Islet of Langerhans (tissue), 1 donor: ENCODE results near the gene DTWD1.
A peak's percentile ranks its signal among the peaks of the same experiment; 100 is the strongest.
"Not testable (repeated sequence)": the region's sequence is repeated elsewhere in the genome, so short reads cannot be mapped to it uniquely, and the experiment has no call there.

Source experiments
- FAIRE-seq: peaks from one replicate; lab custom pipeline; 2011; peaks lifted over from hg19 to GRCh38; lab: Jason Lieb, UNC

The DTWD1 gene, protein sequence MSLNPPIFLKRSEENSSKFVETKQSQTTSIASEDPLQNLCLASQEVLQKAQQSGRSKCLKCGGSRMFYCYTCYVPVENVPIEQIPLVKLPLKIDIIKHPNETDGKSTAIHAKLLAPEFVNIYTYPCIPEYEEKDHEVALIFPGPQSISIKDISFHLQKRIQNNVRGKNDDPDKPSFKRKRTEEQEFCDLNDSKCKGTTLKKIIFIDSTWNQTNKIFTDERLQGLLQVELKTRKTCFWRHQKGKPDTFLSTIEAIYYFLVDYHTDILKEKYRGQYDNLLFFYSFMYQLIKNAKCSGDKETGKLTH

DNA sequence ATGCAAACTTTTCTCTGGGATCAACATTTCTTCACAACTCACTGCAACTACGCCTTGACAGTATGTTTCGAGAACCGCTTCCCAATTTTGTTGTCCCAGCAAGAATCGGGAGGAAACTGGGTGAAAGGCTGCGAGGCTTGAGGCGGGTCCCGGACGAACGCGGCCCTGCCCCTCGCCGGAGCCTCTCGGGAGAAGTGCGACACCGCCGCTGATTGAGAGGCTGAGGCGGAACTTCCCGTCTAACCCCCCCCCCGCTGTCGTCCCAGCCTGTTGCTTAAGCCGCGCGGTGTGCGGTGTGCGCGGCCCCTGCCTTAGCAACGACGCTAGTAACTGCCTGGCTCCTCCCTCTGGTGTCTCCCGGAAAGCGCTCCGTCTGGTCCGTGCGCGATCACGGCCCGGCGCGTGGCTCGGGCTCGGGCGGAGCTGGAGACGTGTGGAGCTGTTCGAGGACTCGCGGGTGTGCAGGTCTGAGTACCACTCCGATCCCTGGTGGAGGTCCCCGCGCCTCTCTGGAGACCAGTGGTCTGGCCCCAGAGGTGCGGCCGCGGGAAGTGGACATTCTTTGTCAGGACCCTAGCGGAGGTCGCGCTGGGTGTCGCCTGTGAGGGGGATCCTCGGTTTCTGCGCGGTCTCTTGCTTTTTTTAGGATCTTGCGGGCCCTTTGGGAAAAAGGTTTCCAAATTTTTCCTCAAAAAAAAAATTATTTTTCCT, at the start of gene DTWD1, which contains the start of gene FAM227B:
Gene DTWD1 (plus strand): TSS at position 391 of the 711 bp plus-strand sequence. CDS start 4,120 bp downstream, outside the sequence.
Gene FAM227B (minus strand): TSS at position 161 of the 711 bp plus-strand sequence. CDS start 5,647 bp downstream, outside the sequence.
- FAIRE-seq: no peak

GRCh38 chr15:49573421-49573820, 47.4 kb upstream of the DTWD1 start:
- FAIRE-seq: no peak

GRCh38 chr15:49589030-49589429, 31.8 kb upstream of the DTWD1 start:
- FAIRE-seq: no peak

GRCh38 chr15:49592829-49593316, 28.0 kb upstream of the DTWD1 start:
- not testable (repeated sequence) for FAIRE-seq

GRCh38 chr15:49604625-49605409, 16.0 kb upstream of the DTWD1 start:
- FAIRE-seq: no peak

GRCh38 chr15:49605588-49605987, 15.3 kb upstream of the DTWD1 start:
- no peak for FAIRE-seq

DNA sequence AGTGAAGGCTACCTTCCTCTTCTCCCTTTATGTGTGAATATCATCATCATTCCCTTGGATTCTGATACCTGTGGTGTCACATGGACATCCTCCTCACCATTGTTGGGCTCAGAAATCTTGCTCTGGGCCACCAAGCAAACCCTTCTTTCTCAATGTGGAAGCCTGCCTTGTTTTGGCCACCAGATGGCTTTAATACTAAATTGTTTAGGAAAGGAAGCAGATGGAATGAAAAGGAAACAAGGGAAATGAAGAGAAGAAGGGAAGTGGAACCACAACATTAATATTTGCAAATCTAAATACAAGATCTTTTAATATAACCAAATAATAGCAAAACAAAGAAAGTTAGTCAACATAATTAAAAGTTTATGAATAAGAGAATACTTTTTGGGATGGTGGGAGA, 14.3 kb upstream of the DTWD1 start:
- FAIRE-seq: no peak

DNA sequence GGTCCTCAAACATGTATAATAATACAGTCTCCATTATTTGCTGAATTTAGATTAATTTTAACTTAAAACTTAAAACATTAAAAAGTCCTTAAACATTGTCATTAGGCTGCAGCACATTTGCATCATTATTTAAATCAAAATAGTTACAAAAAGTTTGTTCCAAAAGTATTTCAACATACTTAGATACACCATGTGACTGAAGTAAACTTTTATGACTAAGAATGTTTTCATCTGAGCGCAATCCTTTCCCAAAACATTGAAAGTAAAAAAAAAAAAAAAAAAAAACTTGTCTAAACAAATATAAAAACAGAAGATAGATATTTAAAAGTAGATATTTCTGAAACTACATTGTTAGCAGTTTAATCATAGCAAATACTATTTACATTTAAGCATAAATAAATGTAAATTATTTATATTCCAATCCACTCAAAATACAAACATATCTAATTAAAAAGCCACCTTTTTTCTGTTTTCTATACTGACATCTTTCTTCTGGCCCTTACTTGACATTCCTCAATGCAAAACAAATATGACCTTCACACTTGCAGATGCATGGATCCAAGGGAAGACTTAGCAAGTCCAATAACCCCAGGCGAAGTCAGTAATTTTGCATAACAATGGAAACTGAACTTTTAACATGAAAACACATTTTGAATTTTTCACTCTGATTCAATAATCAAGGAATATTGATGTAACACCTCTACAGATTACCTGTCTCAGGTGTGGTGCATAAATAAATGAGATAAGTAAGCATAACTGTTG, 10.5 kb upstream of the DTWD1 start:
- FAIRE-seq: peak; percentile 62

DNA sequence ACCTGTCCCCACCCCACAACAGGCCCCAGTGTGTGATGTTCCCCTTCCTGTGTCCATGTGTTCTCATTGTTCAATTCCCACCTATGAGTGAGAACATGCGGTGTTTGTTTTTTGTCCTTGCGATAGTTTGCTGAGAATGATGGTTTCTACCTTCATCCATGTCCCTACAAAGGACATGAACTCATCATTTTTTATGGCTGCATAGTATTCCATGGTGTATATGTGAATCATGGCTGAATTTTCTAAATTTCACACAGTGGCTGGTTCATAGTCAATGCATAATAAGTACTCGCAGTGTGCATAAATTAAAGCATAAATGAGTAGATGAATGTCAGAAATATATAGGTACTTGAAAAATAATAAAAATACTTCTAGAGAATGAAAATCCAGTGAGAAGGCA, 8.6 kb upstream of the DTWD1 start:
- not testable (repeated sequence) for FAIRE-seq

DNA sequence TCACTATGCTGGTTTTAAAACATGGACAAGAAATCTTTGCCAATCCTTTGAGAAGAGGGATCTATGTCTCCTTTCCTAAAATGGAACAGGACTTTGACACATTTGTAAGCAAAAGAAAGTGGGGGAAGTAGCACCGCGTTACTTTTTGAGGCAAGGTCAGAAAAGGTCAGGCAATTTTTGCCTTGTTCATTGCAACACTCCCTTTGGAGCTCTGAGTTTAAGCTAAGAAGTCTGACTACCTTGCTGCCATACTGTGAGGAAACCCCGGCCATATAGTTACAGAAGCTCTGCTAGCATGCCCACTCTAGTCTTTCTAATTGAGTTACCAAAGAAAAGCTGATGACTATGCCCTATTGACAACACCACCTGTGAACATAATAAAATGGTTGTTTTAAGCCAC, 1.6 kb upstream of the DTWD1 start:
- no peak for FAIRE-seq

GRCh38 chr15:49620199-49620598, 649 bp upstream of the DTWD1 start:
- no peak for FAIRE-seq

DNA sequence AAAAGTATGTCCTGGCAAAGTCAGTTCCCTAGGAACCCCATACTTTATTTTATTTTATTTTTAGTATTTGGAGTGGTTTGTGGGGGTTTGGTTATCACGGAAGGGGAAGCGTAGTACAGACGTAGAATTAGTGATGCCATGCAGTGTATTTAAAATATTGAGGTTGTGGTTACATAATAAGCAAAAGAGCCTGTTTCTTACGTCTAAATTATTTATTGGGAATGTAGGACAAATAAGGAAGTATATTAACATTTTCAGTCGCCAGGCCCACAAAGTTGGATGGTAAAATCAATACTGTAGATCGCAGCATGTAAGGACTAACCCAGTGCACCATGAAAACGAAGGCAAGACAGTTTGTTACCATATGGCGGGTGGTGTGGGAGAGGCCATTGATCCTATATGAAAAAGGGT, 558 bp downstream of the DTWD1 start:
- FAIRE-seq: no peak

GRCh38 chr15:49621887-49622286, 1.0 kb downstream of the DTWD1 start:
- no peak for FAIRE-seq

- FAIRE-seq: no peak
Observed at GRCh38 chr15:49622561-49622960, 1.7 kb downstream of the DTWD1 start.

DNA sequence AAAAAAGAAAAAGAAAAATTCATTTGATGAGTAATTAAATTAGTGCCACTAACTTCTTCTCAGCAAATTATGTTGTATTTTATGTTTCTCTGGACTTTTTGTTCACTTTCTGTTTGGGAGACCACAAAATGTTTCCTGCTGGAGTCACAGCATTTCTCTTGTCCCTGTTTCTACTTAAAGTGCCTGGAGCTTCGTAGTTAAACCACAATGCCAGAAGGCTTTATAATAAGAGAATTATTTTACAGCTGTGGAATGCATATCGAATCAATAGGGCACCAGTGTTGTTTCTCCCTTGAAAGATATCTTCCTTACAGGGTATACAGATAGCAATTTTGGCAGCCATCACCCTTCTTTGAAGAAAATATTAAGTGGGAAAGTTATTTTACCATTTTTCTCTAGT, 3.2 kb downstream of the DTWD1 start:
- no peak for FAIRE-seq

DNA sequence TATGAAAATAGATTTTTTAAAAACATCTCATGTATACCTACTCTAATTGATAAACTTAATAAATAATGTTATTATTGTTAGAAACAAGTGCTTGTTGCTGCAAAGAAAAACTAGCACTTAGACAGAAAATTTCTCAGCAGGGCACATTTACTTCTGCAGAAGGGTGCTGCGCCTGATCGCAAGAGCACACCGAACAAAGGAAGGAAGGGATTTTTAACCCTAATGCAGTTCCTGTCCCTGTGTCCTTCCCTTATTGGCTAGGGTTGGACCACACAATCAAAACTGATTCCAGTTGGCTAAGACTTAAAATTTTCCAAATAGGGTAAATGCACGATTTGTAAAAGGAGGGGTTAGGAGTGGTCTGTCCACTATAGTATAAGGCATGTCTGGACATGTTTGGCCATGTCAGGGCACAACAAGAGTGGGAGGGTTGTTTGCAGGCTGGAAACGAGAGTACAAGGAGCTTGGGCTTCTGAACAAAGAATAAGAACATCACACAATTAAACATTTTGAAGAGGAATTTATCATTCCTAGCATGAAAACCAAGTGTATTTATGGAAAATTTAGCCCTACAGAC, 4.7 kb downstream of the DTWD1 start:
- FAIRE-seq: no peak

GRCh38 chr15:49627407-49627877, 6.6 kb downstream of the DTWD1 start:
- no peak for FAIRE-seq

GRCh38 chr15:49628379-49628778, 7.5 kb downstream of the DTWD1 start:
- no peak for FAIRE-seq

- FAIRE-seq: no peak
Observed at GRCh38 chr15:49637857-49638256, 17.0 kb downstream of the DTWD1 start.

GRCh38 chr15:49644364-49644794, 23.5 kb downstream of the DTWD1 start:
- FAIRE-seq: no peak

DNA sequence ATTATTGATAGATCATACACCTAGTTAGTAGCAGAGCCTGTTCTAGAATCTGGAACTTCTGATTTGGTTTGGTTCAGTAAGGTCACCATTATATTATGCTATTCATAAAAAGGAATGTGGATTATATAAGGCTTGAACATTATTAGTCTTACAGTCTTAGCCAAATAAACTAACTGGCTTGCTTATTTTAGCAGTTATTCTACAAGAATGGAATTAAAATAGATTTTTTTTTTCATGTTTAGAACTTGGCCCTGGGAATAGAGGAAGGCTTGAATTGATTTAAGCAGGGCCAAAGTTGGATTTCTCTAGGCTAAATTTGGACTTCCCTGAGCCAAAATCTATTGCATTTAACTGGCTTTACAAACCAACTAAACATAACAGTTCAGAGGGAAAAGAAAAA, 24.4 kb downstream of the DTWD1 start:
- FAIRE-seq: no peak
